NCI-H524 (cell line): Measurements from ENCODE around the gene PHLDB2.
A peak's percentile ranks its signal among the peaks of the same experiment; 100 is the strongest.

Source experiments
- DNase-seq, 2 experiments: peaks; one replicate each; lab custom pipeline; 2025; lab: John Stamatoyannopoulos, UW

PHLDB2 gene

DNA sequence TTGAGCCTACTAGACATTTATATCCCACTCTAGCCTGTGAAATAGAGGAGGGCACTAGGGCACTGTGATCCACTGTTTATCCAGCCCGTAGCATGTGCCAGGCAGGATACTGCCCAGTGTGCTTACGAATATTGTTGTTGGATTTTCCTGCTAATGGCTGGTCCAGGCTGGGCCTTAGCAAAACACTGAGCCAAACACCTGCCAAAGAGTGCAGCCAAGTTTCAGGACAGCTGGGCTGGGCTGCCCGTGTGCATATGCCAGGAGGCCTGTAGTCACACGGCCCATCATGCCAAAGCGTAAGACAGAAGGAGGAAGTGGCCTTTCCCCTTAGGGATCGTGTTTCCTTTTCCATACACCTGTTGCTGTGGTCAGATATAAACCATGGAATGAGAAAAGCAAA lies 65.2 kb downstream of the PHLDB2 start:
- no peak for DNase-seq

DNA sequence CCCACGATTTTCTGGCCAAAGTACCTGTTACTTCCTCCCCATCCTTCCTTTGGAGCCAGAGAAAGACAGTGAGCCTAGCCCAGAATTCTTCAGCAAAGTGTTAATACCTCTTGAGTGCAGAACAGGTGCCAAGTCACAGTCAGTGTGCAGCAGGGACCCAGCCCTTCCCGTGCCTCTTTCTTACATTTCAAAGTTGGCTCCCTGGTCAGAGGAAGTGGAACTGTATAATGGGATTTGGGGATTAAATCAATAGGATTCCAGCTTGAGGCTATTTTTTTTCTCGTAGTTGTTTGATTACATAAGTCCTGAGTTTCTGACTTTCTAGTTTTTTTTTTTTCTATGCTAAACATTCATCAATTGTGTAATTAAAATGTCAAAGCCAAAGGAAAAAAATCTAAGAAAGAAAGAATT lies 67.2 kb downstream of the PHLDB2 start:
- peak; percentile 79 to 93 for DNase-seq

DNA sequence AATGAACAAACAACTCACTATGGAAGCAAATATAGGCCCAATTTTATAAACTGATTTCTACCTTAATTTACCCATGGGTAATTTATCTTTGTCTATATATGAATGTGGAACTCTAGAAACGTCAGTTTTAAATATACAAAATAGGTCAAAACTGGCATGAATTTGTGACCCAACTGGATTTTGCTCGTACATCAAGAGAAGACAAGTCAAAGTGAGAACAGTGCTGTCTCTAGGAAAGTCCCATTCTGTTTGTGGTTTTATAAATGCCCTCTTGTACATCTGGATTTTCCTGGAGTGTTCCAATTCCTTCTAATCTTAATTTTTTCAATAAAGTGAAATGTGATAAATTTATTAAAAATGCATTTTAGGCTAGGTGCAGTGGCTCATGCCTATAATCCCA lies 69.5 kb downstream of the PHLDB2 start:
- DNase-seq = no peak

DNA sequence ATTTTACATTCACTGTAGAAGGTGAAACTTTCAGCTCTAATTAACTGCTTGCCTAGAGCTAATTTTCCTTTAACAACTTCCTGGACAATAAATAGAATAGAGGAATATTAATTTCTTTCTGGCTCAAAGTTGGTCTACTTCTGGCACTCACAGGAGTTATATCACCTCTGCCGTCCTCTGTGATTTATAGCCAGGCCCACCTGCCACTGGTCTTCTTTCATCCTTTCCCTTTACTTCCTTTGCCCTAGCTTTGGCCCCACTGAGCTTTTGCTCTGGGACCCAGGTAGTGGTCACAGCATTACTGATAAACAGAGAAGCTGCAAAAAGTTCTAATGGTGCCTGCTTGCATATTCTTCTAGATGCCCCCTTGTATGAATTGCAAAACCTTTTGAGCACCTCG lies 70.4 kb downstream of the PHLDB2 start:
- DNase-seq = no peak

DNA sequence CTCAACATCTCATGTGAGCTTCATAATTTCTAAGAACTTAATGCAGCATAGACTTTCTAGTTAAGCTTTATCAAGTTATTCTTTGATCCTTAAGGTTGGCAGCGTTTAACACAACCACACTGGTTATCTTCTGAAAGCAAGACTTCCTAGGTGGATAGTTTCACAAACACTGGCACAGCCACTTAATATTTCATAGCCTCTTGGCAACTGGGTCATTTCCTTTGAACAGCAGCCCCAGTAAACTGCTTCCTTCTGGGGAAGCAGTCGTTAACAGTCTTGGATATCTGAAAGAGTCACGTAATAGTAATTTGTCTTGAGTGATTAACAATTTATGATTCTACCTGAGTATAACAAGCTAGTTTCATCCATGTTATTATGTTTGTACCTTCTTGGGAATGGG lies 73.9 kb downstream of the PHLDB2 start:
- no peak for DNase-seq

DNA sequence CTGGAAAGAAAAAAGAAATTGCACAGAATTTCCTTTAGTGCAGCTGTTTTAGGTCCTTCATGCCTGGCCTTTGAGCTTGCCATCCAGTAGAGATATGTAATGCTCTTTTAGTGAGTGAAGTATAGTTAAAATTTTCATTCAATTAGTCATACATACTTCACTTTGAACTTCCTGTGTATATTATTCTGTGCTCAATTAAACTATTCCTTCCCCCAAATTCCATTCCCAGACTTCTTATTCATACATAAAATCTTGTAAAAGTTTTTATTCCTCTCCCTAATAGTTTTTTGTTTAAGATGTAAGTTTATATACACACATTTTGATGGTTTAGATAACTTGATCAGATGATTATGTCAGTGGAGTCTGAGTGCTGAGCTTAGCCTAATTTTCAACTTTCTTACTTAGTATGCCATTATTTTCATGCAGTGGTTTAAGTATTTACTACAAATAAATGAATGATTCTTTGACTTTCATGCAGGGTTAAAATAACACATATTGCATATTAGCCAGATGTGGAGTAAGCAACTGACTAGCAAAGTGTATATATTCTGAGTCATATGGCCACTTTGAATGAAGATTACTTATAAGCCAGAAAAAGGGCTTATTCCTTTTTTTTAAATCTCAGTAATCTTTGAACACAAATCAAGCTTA lies 77.3 kb downstream of the PHLDB2 start:
- no peak for DNase-seq

DNA sequence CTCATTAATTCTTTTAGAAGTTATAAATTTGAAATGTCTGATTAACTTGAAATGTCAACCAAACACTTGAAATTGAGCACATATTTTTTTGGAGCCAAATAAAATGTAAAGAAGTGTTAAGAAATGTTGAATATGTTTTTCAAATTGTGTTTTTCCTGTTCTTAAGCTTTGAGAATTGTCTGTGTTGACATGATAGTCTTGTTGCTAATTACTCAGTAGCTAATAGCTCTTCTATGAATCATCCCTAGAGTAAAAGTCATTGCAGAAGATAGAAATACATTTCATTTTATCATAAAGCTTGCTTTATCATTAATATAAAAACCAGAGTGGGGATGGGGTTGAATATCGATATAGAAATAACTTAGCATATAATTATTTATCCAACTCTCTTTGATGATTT lies 77.9 kb downstream of the PHLDB2 start:
- DNase-seq = no peak

DNA sequence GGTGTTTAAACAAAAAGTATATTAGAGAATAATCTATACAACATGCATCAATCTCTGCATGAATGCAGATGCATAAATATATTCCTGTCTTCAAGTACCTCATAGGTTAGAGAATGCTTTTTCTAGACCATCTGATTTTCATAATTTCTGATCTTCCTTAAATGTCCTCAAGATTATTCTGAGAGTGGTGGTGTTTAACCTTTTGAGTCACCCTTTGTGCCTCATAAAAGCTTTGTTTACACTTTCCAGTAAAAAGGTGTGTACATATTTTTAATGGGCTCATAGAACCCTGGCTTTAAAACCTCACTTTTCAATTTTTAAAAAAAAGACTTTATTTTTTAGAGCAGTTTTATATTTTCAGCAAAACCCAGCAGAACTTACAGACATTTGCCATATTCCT lies 78.8 kb downstream of the PHLDB2 start:
- no peak for DNase-seq

DNA sequence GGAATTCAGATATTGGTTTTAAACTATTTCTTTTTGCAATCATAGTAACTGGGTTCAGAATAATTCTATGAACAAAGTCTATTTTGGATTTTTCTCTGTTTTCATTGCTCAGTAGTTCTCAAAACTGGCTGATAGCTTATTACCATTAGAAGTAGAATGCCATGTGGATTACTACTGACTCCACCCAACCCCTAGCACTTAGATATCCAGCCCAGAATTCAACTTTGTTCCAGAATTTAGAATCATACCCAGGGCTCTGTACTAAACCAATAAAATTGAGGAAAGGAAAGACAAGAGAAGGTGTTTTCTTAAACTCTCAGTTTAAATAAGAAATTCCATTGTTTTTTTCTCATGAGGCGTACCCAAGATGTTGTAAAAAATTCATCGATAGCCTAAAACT lies 80.8 kb downstream of the PHLDB2 start:
- DNase-seq = no peak

DNA sequence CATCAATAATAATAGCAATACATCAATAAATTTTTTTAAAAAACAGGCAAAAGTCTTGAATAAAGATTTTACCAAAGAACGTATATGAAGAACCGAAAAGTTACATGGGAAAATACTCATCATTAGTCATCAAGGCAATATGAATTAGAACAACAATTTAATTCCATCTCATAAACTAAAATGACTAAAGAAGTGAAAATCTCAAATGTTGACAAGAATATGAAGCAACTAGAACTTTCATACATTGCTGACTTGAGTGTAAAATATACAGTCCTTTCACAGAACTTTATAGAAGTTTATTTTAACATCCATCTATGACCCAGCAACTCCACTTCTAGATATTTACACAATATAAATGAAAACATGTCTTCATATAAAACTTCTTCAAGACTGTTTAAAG lies 84.5 kb downstream of the PHLDB2 start:
- no peak for DNase-seq

DNA sequence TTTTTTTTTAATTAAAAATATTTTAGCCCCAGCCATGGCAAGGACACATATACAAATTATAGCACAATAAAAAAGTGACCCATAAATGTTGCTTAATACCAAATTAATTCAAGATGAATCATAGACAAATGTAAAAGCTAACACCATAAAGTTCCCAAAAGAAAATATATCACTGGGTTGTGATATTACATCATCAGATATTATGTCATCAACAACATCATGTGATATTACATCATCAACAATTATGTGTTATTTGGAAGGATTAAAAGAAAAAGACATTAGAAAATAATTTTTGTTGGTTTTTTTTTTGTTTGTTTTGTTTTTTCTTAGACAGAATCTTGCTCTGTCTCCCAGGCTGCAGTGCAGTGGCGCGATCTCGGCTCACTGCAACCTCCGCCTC lies 85.3 kb downstream of the PHLDB2 start:
- DNase-seq = no peak

DNA sequence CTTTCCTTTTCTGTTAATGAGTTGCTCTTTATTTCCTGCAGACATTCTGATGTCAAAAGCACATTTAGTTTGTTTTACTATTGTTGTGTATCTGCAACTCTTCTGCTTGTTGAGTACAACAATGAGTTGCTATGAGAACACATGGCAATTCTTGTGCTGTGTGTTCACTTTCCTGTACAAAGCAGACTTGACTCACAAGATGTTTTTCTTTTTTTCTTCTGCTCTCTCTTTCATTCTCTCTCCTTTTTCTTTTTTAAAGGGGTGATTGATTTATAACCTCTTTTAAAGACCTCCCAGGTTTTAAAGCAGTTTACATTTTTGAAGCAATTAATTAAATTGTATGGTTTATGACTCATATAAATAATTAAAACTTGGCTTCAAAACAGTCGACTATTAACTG lies 88.2 kb downstream of the PHLDB2 start:
- DNase-seq = no peak

DNA sequence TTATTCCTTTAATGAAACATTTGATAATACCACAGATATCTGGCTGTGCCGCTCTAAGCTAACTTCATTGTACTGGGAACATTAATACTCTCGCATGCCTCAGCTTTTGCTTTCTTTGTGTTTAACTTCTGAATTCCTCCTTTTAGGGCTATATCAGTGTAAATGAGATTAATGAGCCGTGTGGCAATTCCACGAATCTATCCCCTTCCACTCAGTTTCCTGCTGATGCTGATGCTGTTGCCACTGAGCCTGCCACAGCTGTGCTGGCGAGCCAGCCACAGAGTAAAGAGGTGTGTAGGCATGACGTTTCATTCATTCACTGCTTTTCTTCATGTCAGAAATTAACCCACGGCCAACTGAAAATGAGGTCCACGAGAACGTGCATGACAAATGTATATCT lies 89.7 kb downstream of the PHLDB2 start:
- no peak for DNase-seq

DNA sequence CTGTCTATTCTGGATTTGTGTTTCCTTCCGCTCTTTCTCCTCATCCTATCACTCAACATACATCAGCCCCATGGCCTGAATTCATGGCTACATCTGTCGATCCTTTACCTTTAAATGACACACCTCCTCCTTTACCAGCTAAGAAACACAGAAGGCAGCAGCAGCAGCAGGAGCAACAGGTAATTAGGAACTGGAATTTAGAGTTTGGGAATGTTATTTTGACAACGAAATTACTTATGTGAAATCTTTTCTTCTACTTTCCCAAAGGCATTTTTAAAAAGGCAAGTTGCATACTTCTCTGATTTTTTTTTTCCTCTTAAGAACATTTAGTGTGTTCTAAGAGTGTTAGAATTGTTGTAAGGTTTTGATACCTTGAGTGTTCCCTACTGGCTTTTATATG lies 90.6 kb downstream of the PHLDB2 start:
- DNase-seq = no peak

DNA sequence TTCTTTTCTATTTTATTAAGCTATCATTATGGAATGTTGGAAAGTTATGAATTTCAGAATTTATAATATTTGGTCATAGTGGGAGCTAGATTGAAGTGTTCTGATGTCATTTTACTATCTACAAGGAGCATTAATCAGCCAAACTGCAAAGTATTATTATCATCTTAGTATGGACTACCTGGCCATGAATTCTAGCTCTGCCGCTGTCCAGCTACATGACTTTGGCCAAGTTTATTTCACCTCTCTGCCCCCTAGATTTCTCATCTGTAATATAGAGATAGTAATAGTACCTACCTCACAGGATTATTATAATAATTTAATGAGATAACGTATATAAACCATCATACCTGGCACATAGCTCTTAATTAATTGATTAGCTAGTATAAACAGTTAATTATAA lies 92.0 kb downstream of the PHLDB2 start:
- no peak for DNase-seq

DNA sequence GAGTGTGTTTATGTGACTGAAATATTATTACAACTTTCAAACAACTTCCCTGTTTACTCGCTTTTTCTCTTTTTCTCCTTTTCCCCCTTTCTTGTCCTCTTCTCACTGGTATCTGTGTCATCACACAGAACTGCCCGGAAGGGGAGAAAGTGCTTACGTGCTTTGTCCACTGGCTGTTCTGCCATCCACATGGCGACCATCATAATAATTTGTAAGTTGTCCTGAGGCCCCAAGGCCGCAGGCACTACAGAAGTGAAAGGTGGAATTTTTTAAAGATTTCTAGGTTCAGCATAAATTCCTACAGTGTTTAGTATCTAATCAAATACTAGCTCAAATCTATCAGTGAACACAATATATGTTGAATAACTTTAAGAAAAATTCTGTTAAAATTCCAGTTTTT lies 93.0 kb downstream of the PHLDB2 start:
- no peak for DNase-seq

DNA sequence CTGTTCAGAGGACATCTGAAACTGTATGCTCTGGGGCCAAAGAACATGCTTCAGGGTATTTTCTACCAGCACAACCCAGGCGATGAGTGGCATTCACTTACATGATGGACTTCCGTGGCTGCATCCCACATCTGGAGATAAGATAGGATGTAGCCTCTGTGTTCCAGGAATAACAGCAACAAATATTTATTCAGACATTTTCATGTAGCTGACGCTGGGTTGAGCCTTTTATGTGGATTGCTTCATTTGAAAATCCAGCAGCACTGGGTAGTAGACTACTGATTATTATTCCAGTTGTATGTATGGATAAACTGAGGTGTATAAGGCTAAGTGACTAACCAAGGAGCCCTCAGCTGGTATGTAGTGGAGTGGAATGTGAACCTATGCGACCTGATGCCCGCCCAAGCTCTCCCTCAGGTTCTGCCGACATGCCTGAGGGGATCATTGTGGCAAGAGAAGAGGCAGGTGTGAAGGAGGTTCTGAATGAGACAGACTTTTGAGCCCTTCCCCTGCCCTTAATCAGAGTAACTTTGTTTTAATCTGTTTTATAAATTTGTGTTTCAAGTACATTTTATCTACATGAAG lies 93.9 kb downstream of the PHLDB2 start:
- no peak for DNase-seq

DNA sequence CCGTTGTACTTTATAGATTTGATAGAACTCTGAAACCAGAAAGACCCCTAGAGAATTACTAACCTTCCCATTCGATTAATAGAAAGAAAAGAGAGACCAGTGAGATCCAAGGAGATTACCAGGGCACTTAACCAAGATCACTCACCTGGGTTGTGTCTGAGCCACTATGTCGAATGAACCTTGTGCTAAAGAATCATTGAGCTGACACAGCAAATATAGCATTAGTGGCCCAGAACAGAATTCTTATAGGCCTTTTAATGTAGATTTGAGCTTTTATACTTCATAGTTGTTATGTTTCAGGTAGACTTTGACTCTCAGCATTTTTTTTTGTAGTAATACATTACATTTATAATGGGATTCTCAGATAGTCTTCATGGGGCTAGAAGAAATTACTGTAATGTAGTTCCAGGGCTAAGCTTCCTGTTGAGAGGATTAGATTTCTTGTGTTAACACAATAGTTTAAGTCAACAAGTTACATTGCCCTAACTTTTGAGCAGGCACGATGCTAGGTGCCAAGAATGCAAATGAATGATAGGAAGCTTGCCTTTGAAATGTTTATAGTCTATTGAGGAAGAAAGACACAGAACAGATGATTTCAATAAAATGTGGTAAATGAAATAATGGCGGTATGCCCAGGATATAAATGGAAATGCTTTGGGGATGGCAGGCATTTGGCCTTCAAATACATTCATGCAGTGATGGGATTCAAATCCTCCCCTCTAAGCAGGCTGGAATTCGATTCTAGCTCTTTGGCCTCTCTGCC lies 95.3 kb downstream of the PHLDB2 start:
- DNase-seq = no peak

DNA sequence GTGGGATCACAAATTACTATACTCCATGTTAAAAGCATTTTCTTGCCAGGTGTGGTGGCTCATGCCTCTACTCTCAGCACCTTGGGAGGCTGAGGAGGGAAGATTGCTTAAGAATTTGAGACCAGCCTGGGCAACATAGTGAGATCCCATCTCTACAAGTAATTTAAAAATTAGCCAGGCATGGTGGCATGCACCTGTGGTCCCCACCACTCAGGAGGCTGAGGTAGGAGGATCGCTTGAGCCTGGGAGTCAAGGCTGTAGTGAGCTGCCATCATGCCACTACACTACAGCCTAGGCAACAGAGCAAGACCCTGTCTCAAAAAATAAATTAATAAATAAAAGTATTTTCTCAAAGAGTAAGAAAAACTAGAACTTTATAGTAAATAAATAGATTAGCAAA lies 96.8 kb downstream of the PHLDB2 start:
- no peak for DNase-seq

DNA sequence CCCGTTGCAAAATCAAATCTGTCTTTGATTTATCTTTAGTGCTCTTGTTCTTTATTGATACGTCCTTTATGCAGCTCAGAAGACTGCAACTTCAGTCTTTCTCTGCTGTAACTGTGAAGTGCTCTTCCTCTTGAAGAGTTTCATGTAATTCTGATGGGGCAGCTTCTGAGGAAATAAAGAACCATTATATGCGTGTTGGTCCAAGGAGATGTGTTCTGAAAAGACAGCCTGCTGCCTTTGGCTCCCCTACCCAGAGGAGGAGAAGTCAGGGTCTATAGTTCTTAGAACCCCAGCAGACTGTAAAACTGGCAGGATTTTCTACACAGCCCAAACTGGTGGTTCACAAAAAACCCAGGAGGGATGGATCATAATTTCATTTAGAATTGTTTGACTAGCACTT lies 97.4 kb downstream of the PHLDB2 start:
- DNase-seq = no peak

DNA sequence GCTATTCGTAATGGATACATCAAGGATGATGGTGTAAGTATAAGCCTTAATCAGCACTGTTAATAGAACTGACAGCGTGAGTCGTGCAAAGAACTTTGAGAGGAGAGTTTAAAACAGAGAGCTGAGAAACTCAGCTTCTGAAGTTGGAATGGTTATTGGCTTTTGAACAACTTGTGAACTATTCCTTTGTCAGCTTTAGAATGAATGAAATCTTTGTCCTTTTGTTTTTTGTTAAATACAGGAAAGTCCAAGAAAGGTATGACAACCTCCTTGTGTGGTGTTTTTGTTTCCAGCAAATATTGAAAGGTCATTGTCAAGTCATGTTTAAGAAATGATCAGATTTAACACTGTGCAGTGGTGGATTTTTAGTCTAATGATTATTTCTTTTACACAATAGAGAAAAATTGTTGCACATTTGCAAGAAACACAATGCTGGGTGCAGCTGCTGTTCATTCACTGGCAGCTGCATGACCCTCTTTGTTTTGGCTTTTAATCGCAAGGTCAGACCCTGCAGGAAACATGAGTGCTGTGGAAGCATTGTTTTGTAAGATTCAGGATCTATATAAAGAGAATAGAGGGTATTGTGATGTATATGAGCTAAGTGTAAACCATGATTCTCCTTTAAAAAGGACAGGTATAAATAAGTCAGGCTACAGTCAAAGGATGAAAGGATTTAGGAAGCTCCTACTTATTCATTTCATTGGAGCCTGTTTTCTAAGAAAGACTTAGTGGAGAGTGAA lies 98.1 kb downstream of the PHLDB2 start:
- DNase-seq = no peak

DNA sequence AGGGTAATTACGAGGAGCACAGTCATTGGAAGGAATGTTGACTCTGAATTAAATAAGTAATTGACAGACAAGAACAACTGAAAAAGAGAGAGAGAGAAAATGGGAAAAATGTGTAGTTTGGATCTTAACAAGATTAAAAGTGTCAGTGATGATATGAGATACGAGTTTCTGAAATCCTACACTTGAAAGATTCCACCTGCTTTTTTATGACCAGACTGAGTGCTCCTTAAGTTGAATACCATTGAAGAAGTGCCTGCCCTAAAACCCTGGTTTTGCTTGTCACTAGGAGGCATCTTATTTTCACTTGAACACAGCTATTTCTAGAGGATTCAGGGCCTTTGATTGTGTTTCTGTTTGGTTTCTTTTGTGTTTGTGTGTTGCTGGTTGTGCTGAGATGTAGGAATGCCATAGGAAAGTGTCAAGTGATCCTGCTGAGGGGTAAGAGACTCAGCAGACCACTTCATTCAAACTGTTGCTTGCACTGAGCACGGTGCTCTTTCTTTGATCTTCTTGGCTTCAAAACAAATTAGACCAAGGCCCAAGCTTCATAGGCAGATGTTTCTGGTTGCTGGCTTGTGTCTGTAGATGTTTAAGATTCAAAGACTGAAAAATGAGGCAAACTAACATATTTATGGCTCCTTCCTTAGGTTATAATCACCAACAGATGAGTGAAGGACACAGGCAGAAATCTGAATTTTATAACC lies 102.5 kb downstream of the PHLDB2 start:
- DNase-seq = peak in 1 of 2 experiments; percentile 11
